NCI-H1436 treated with DMSO at 0.1 percent for 48 hours (cell line): ENCODE data around the gene SYT14.
"Not testable (repeated sequence)": the region's sequence is repeated elsewhere in the genome, so short reads cannot be mapped to it uniquely, and the experiment has no call there.

Experiments used
- DNase-seq: peaks from one replicate; lab custom pipeline; 2025; lab: John Stamatoyannopoulos, UW

The SYT14 gene

DNA sequence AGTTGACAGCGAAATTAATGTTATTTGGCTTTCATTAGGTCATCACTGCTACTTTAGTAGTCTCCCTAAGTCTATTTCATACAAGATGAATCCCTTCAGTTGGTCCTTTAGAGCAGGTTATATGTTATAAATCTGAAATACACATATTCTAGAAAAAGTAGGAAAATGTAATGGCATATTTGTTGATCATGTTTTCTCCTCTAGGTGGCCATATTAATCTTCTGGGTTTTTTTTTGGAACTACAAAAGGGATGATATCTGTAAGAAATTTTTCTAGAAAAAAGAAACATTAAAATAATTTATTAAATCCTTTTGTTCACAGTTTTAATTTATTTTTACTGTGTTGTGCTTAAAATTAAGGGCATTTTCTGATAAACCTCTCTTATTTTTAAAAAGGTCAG lies 87.9 kb downstream of the SYT14 start:
- DNase-seq: no peak

DNA sequence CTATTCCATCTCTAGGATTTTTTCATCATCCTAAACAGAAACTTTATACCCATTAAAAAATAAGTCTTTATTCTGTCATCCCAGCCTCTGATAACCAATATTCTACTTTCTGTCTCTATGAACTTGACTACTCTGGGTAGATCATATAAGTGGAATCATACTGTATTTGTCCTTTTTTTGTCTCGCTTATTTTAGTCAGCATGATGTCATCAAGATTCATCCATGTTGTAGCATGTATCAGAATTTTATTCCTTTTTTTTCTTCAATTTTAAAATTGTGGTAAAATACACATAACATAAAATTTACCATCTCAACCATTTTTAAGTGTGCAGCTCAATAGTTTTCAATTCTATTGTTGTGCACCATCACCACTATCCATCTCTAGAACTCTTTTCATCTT lies 90.0 kb downstream of the SYT14 start:
- DNase-seq: no peak

DNA sequence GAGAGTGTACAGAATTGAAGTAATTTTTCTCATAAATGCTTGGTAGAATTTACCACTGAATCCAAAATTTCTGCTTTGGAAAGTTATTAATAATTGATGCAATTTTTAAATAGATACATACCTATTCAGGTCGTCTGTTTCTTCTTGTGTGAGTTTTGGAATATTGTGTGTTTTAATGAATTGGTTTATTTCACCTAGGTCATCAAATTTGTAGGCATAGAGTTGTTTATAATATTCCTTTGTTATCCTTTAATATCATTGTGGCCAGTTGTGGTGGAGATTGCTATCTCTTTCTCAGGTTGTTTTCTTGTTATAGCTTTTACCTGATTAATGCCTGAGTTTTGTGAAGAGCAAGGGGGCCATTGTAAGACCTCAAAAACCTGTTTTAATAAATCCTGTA lies 93.5 kb downstream of the SYT14 start:
- DNase-seq: no peak

DNA sequence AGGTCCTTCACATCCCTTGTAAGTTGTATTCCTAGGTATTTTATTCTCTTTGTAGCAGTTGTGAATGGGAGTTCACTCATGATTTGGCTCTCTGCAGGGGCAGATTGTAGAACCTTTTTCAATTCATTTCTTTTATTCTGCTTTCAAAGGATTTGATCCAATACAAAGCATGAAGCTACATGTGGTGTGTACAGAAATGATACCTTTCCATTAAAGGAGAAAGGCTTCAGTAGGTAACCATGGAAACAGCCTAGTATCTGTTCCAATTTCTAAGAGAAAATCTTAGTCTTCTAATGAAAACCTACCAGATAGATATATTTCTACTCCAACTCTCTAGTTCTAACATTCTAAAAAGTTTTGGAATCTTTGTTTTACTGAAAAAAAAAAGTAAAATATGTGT lies 105.0 kb downstream of the SYT14 start:
- no peak for DNase-seq

DNA sequence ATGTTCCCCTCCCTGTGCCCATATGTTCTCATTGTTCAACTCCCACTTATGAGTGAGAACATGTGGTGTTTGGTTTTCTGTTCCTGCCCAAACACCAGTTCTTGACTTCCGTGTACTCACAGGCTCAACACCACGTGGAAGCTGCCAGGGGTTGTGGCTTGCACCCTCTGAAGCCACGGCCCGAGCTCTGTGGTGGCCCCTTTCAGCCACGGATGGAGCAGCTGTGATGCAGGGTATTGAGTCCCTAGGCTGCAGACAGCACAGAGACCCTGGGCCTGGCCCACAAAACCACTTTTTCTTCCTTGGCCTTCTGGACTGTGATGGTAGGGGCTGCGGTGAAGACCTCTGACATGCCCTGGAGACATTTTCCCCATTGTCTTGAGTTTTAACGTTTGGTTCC lies 111.6 kb downstream of the SYT14 start:
- DNase-seq: no peak

DNA sequence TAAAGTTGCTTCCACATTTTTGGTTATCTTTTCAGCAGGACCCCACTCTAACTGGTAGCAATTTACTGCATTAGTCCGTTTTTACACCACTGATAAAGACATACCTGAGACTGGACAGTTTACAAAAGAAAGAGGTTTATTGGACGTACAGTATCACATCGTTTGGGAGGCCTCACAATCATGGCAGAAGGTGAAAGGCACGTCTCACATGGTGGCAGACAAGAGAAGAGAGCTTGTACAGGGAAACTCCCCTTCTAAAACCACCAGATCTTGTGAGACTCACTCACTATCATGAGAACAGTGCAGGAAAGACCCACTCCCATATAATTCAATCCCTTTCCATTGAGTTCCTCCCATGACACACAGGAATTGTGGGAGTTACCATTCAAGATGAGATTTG lies 112.5 kb downstream of the SYT14 start:
- DNase-seq: not testable (repeated sequence)

DNA sequence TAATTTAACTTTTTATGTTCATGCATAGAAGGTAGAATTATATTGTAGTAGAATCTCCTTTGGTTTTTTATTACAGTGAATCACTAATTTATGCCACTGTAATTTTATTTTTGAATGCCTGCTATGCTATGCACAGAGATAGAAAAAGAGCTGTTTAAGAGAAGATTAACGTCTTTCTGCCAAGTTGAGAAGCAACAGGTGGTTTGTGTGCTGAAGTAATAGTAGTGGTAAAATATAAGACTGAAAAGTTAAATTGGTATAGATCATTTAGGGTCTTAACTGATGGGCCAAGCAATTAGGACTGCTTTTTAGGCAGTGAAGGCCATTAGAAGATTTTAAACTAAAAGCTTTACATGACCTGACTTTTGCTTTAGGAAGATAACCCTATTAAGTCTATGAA lies 115.1 kb downstream of the SYT14 start:
- no peak for DNase-seq

DNA sequence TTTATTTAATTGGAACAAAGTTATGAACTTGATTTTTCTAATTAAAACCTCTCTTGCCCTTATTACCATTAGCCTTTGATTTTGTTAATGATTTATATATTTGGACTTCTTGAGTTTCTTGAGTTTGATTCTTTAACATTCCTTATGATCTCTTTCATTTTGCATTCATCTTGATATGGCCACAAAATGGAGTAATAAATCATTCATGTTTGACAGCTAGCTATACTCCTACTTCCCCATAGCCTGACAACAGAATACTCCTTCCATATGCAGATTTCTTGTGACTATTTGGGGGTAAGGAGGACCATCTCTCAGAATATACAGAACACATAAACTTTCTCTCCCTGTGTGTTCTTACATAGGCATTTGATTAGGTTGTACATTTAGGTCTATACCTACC lies 119.6 kb downstream of the SYT14 start:
- no peak for DNase-seq

DNA sequence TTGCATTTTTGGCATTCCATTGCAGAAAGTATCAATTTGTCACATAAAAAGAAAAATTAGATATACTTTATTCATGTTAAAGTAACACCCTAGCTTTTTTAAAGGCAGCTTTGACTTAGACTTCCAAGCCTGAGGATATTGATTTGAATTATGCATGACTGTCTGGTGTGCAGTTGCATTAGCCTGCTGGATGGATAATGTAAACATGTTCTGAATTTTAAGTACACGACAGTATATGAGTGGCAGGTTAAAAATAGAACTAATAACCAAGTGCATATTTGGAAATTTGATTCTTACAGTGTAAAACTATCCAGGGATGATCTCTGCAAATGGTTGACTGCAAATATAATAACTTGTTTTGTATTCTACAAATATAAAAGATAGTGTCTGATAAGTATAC lies 124.0 kb downstream of the SYT14 start:
- DNase-seq: no peak

DNA sequence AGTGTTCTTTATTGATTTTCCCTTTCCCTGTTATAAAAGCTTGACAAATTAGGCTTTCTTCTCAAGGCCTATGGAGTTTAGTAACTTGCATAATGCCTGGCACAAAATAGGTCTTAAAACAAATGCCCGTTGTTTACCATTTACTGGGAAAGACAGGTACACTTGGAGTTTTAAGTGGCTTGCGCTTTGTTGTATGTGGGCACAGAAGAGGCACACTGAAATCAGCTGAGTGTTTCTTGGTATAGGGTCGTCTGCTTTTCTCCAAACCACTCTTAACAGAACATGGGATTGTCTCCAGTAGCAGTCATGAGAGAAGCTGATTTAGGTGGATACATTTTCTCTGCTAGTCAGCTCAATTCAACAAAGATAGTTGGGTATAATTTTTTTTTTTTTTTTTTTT lies 132.5 kb downstream of the SYT14 start:
- DNase-seq: no peak

DNA sequence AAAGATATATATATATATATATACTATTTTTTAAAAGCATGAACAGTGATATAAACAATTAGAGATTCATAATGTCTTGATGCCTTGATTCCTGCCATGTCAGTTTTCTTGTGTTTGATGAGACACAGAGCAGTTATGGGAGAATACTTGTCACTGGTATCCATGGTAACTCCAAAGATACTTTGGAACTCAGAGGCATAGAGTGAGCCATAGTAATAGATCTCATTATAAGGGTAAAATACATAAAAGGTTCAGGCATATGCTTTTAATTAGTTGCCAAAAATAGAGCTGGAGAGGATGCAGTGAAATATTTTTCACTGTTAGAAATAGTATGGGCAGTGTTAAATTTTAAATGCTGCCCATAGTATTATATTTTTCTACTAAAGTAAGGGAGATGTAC lies 134.1 kb downstream of the SYT14 start:
- DNase-seq: no peak

DNA sequence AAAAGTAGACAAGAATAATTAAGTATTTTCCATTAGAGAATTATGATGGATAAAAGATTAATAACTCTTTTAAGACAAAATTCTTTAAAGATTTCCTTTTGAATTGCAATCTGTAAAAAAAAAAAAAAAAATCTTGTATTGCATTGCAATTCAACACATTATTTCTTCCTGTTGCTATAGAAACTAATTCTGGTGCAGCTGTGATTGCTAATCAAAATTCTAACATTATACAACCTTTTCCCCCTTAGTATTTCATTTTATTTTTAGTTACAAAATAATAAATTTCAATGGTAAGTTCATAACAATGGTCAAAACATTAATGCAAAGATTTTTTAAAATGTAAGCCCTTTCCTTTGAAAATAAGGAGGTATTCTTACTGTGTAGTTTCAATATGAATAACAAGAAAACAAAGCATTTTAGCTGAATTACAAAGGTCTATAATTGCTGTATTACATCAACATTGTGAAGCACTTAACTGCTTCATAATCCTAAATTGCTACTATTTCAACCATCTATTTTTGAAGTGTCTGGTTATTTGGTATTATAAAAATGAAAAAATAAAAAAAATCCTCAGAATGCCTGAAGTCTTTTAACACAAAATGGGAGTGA lies 135.0 kb downstream of the SYT14 start:
- no peak for DNase-seq

DNA sequence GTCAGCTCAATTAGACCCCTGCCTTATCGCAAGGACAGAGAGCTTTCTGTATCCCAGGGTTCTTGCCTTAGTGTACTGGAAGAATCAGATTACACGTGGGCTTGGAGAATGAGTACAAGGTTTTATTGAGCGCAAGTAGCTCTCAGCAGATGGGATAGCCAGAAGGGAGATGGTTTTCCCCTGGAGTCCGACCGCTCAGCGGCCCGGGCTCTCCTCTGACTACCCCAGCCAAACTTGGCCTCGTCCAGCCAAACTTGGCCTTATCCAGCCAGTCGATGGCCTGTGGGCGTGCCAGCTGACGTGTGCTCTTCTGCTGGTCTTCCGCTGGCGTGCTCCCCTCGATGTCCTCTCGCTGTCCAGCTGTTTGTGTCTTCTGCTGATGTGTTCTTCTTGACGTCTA lies 136.9 kb downstream of the SYT14 start:
- DNase-seq: no peak

DNA sequence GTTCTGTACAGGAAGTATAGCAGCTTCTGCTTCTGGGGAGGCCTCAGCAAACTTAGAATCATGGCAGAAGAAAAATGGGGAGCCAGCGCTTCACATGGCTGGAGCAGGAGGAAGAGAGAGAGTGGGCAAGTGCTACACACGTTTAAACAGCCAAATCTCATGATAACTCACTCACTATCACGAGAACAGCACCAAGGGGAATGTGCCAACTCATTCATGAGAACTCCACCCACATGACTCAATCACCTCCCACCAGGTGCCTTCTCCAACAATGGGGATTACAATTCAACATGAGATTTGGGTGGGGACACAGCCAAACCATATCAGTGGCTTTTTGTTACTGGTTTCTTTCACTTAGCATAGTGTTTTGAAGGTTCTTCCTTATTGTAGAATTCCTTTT lies 138.6 kb downstream of the SYT14 start:
- no peak for DNase-seq

DNA sequence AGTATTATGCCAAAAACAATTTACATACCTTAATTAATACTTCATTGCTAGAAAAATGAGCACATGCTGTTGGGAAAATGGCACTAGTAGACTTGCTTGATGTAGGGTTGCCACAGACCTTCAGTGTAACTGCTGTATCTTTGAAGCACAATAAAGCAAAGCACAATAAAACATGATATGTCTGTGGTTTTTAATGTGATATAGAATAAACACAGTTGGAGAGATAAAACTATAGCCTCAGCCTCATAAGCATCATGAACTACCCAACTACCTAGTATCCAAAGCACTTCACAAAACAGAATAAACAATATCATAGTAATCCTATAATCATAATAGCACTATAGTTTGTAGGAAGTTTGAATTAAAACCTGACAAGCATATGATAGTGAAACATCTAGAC lies 143.5 kb downstream of the SYT14 start:
- DNase-seq: no peak

DNA sequence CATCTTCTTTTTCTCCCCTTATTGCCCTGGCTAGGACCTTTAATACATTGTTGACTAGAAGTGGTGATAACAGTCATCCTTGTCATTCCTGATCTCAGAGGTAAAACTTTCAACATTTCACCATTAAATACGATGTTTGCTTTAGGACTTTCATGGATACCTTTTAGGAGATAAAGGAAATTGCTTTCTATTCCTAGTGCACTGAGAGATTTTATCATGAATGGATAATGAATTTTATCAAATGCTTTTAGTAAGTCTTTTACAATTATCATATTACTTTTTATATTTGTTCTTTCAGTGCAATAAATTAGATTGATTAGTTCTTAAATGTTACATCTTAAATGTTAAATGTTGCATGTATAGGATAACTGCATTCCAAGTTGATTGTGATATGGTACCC lies 147.3 kb downstream of the SYT14 start:
- DNase-seq: no peak

DNA sequence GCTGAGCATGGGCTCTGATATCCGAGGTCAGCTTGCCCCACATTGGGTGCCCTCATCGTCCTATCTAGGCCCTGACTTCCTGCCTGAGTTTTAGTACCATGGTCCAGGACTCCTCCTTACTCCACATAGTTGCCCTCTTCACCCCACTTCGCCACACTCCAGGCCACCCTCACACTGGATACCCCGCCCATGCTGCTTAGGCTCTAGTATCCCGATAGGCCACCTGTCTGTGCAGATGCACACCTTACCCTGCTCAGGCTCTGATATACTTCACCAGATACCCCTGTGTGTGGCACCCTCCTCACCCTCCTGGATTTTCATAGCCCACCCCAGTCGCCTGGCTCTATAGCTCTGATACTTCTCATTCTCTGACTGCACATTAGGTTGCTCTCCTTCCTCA lies 149.0 kb downstream of the SYT14 start:
- no peak for DNase-seq

DNA sequence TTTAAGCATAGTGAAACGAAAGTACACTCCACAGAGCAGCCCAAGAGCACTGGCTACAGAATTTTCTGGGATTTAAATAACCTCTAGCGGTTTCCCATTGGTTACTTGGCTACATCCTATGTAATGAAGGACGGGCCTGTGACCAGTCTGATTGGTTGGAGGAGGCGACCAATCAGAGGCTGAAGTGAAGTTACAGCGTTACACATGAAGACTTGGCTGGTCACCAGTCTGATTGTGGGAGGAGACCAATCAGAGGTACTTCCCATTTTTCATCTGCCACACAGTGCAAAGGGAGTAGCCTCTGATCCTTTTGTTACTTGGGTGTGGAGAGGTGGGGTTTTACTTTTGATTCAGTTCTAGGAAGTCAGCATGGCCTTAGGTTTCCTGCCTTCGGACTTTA lies 151.8 kb downstream of the SYT14 start:
- DNase-seq: no peak

DNA sequence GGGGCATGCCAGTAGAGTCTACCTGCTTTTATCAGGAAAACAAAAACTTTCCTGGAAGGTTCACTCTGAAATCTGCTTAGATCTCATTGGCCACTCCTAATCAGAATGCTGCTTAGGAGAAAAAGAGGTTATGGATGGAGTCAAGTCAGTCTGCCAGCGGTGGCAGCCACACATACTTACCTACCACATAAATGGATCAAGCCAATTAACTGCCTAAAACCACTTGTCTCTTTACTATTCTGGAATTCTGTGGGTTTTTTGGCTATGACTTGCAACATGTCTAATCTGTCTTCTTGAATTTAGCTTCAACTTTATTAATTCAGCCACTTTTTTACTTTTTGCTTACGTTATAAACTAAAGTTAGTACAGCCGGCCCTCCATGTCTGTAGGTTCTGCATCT lies 154.3 kb downstream of the SYT14 start:
- DNase-seq: no peak

DNA sequence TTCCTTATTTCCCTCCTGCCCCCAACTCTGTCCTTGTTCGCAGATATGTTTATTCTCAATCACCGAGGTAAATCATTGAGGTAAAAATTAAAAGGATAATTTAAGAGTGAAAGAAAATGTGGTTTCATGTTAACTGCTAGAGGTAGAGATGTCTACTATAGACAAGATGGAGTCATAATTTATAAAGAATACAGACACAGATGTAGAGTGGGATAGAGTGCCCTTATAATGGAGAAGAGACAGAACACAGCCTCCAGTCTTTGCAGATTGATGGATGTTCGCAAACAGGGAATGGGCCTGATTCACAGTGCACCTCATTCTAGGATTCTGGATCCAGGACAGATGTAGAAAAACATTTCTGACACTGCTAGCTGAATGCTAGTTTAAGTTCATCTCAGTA lies 155.4 kb downstream of the SYT14 start:
- DNase-seq: no peak

DNA sequence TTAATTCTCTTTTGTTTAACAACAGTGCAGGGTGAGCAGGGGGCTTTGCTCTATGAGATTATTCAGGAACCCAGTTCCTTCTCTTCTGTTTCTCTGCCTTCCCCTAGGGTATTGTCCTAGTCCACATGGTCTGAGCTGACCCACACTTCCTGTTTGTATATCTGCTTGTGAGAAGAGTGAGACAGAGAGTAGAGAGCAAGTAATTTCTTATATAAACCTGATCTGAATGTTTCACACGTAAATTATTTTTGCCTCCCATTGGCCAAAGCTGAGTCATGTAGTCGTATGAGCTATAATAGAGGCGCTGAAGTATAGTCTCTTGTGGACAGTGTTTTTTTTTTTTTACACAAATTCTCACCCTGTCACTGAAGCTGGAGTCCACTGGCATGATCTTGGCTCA lies 160.3 kb downstream of the SYT14 start:
- no peak for DNase-seq

DNA sequence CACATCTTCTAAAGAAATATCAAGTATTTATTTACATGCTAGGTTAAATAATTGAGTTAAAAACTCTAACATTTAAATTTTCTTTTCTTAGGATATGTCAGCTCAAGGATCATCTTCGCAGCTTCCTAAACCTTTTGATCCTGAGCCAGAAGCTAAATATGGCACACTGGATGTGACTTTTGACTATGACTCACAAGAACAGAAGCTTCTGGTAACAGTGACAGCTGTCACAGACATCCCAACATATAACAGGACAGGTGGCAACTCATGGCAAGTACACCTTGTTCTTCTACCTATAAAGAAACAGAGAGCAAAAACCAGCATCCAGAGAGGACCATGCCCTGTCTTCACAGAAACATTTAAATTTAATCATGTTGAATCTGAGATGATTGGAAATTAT lies 161.9 kb downstream of the SYT14 start:
- no peak for DNase-seq

DNA sequence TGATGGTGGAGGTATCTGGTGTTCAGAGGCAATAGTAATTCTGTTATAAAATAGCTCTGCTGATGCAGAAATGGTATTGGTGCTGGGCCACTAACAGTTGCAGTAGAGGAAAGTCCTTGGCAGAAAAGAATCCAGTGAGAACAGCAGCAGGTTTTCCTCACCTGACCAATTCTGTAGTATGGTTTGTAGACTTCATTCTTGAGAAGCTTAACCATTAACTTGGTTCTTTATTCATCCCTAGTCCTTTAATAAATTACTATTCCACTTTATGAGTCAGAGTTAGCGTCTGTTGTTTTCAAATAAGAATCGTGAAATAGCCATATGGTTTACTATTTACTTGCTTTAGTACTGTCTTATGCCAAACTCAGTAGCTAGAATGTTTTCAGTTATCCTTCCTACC lies 166.1 kb downstream of the SYT14 start:
- no peak for DNase-seq

DNA sequence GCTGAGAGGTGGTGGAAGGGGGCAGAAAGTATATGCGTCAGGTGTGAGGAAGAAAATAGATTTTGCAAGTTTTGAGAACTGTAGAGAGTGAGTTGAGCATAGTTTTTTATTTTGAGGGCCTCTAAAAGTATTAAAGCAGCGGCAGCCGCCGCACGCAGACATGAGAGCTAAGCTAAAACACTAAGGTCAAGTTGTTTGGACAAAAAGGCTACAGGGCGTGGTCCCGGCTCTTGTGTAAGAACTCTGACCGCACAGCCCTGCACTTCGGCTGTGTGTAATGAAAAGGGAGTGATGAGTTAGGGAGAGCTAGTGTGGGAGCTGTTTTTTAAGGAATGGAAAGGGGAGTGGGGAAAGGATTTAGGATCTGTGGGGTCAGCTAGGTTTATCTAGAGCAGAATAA lies 174.9 kb downstream of the SYT14 start:
- DNase-seq: not testable (repeated sequence)

DNA sequence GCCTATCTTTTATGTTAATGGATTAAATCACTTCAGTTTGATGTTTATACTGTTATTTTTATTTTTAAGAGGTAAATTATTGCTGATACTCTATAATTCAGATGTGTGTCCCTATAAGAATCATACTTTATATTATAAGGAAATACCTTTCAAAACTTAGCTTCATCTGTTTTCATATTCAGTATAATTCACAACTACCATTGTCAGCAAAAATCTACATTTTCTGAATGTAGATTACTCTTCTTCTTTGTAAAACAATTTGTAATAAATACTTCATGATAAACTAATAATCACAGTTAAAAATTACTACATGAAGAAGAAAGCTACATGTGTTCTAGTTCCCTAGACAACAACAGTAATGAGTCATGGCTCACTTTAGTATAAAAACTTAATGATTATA lies 179.2 kb downstream of the SYT14 start:
- no peak for DNase-seq
